GM21447 (cell line): ENCODE measurements around the gene TAF1L.
"Not testable (repeated sequence)": the region's sequence is repeated elsewhere in the genome, so short reads cannot be mapped to it uniquely, and the experiment has no call there.

Experiments used
- ATAC-seq: cut with Tn5 transposase; IDR thresholded peaks from one replicate; pipeline ENCODE4 v1.9.1; 2021; ENCODE audit not compliant: unreplicated experiment

The TAF1L gene

GRCh38 chr9:32635362-32635761 is at the start of gene TAF1L:
TAF1L (minus strand) TSS chr9:32635669; CDS start chr9:32635579, 90 bp downstream.
- ATAC-seq: no peak

- no peak for ATAC-seq
These were observed 46.3 kb upstream of the TAF1L start for GRCh38 chr9:32681751-32682150.

GRCh38 chr9:32677931-32678330 is 42.5 kb upstream of the TAF1L start:
- no peak for ATAC-seq

GRCh38 chr9:32672469-32672868 is 37.0 kb upstream of the TAF1L start:
- ATAC-seq: no peak

- no peak for ATAC-seq
These were observed 35.9 kb upstream of the TAF1L start for GRCh38 chr9:32671333-32671732.

- no peak for ATAC-seq
These were observed 29.6 kb upstream of the TAF1L start for GRCh38 chr9:32665101-32665500.

GRCh38 chr9:32663741-32664140 is 28.3 kb upstream of the TAF1L start:
- ATAC-seq: no peak

GRCh38 chr9:32647671-32648070 is 12.2 kb upstream of the TAF1L start:
- no peak for ATAC-seq

- no peak for ATAC-seq
These were observed 9.2 kb upstream of the TAF1L start for GRCh38 chr9:32644698-32645097.

- ATAC-seq: not testable (repeated sequence)
These were observed 2.3 kb downstream of the TAF1L start for GRCh38 chr9:32633151-32633550.

GRCh38 chr9:32631991-32632390 is 3.5 kb downstream of the TAF1L start:
- no peak for ATAC-seq

- no peak for ATAC-seq
These were observed 8.0 kb downstream of the TAF1L start for GRCh38 chr9:32627394-32627954.

- no peak for ATAC-seq
These were observed 10.1 kb downstream of the TAF1L start for GRCh38 chr9:32625320-32625719.

GRCh38 chr9:32622948-32623347 is 12.5 kb downstream of the TAF1L start:
- ATAC-seq: no peak

GRCh38 chr9:32618261-32618660 is 17.2 kb downstream of the TAF1L start:
- ATAC-seq: no peak

GRCh38 chr9:32606811-32607210 is 28.7 kb downstream of the TAF1L start:
- ATAC-seq: no peak

GRCh38 chr9:32603914-32604852 is 31.3 kb downstream of the TAF1L start:
- peak; percentile 88 for ATAC-seq

- not testable (repeated sequence) for ATAC-seq
These were observed 36.4 kb downstream of the TAF1L start for GRCh38 chr9:32599021-32599420.

GRCh38 chr9:32596936-32597335 is 38.5 kb downstream of the TAF1L start:
- no peak for ATAC-seq

GRCh38 chr9:32596096-32596865 is 39.2 kb downstream of the TAF1L start:
- no peak for ATAC-seq

GRCh38 chr9:32590898-32591297 is 44.6 kb downstream of the TAF1L start:
- no peak for ATAC-seq

- ATAC-seq: no peak
These were observed 45.0 kb downstream of the TAF1L start for GRCh38 chr9:32590476-32590875.
